Renal cortex interstitium (tissue), 3 donors: ENCODE measurements around the gene SLC35D1. TPM values are rescaled to one million over a fixed set of nuclear protein-coding genes. Genes with fewer than 3 reads are reported as not detected.

Experiments used
- polyA plus RNA-seq, 3 donors: library from polyadenylated mRNA; unstranded; fragments of 120-200 nt; gene quantifications; one replicate each; pipeline ENCODE4 v1.2.1, GENCODE V29; 2013; ENCODE audit not compliant: insufficient read length in 3 of 3

The SLC35D1 gene
- polyA plus RNA-seq, 3 donors, result 13.4 to 15.9 (median 14.7) TPM

Other genes with a start within 250 kb of the SLC35D1 start
- gene DNAI4, start 129.3 kb downstream of the SLC35D1 start, polyA plus RNA-seq, result 10 to 100 TPM; 14.2 to 17.0 (median 16.2) TPM
- 10 to 100 TPM; 35.1 to 41.1 (median 36.3) TPM for gene MIER1, start 129.2 kb downstream of the SLC35D1 start, polyA plus RNA-seq
- gene C1orf141, start 80.8 kb upstream of the SLC35D1 start, polyA plus RNA-seq, result under 1 TPM in 2 of 3 donors, not detected in 1; 0.26 to 0.34 TPM
- gene IL23R, start 112.3 kb upstream of the SLC35D1 start, polyA plus RNA-seq, result under 1 TPM in 2 of 3 donors, not detected in 1; 0.09 to 0.11 TPM